Endothelial cell of umbilical vein (primary cell): ENCODE measurements around the gene LRRC8C. TPM values are rescaled to one million over a fixed set of nuclear protein-coding genes. Genes with fewer than 3 reads are reported as not detected.

ENCODE experiments used
- BruUV-seq: library from RNA; stranded (reverse); fragments of 400-500 nt; replicated peaks from 2 replicates; lab custom pipeline; 2021; lab: Mats Ljungman, UMichigan
- CTCF ChIA-PET: fragments of 300-600, 350-600 bp; sonication (Branson Sonifier 250); formaldehyde crosslinking; loops from one replicate; lab custom pipeline; 2021; ENCODE audit warnings: antibody characterized with exemption, inconsistent platforms; lab: Charles Lee
- POLR2A ChIA-PET: fragments of 300-600, 350-600 bp; sonication (Branson Sonifier 250); formaldehyde crosslinking; loops from one replicate; lab custom pipeline; 2021; ENCODE audit warnings: antibody characterized with exemption, inconsistent platforms; lab: Charles Lee
- DNase-seq: peaks from one replicate; pipeline ENCODE4 v3.0.0-alpha.2; 2011; ENCODE audit warnings: low read depth, low spot score
- FAIRE-seq: peaks from 2 replicates; lab custom pipeline; 2011; peaks lifted over from hg19 to GRCh38; lab: Jason Lieb, UNC
- H2AFZ ChIP-seq: 2 replicates; pipeline ENCODE4 v1.6.0; 2012; ENCODE audit warnings: low read depth, low read length, control low read depth, inconsistent platforms
- H3K27ac ChIP-seq: 2 replicates; pipeline ENCODE4 v1.5.1; 2011; ENCODE audit warnings: low read depth, mild to moderate bottlenecking, control low read depth, low read length, moderate library complexity; ENCODE audit not compliant: insufficient read depth
- H3K27me3 ChIP-seq, 2 experiments: 2 replicates each; pipeline versions ENCODE4 v1.6.0 to v1.6.1; 2011; ENCODE audit warnings: low read length in 2 of 2, mixed read lengths in 1 of 2; ENCODE audit not compliant: control insufficient read depth in 2 of 2, insufficient read depth in 2 of 2
- H3K36me3 ChIP-seq, 2 experiments: 2 replicates in 1 of 2; 3 replicates in 1 of 2; pipeline ENCODE4 v1.5.1; 2011; ENCODE audit warnings: low read length in 2 of 2, mild to moderate bottlenecking in 1 of 2, moderate library complexity in 1 of 2; ENCODE audit not compliant: control insufficient read depth in 2 of 2, insufficient read depth in 2 of 2; ENCODE audit errors: extremely low read depth in 1 of 2
- H3K4me1 ChIP-seq: 3 replicates; pipeline ENCODE4 v1.5.1; 2011; ENCODE audit warnings: mild to moderate bottlenecking, low read length; ENCODE audit not compliant: control insufficient read depth, insufficient read depth; ENCODE audit errors: extremely low read depth
- H3K4me2 ChIP-seq: 2 replicates; pipeline ENCODE4 v1.6.1; 2011; ENCODE audit warnings: low read length, control low read depth, mixed read lengths; ENCODE audit not compliant: insufficient read depth
- H3K4me3 ChIP-seq, 3 experiments: fragments of 200-600 bp in 1 of 3; sonication (generic), shearing (Covaris generic) in 1 of 3; replicated peaks in 1 of 3; 2 replicates each; pipeline ENCODE4 v1.5.1; 2011 to 2016; ENCODE audit warnings: control low read depth in 3 of 3, low read length in 3 of 3, mild to moderate bottlenecking in 2 of 3, inconsistent platforms in 1 of 3, low read depth in 1 of 3, moderate library complexity in 1 of 3; ENCODE audit not compliant: insufficient read depth in 1 of 3
- H3K79me2 ChIP-seq: 2 replicates; pipeline ENCODE4 v1.6.0; 2012; ENCODE audit warnings: low read length, inconsistent platforms; ENCODE audit not compliant: control insufficient read depth, insufficient read depth
- H3K9ac ChIP-seq: replicated peaks from 2 replicates; pipeline ENCODE3; 2011; ENCODE audit warnings: low read length, control low read depth; ENCODE audit not compliant: insufficient read depth; ENCODE audit errors: extremely low read depth
- H3K9me1 ChIP-seq: replicated peaks from 3 replicates; pipeline ENCODE4 v1.6.0; 2011; ENCODE audit warnings: mild to moderate bottlenecking, low read length; ENCODE audit not compliant: control insufficient read depth, insufficient read depth; ENCODE audit errors: extremely low read depth
- H3K9me3 ChIP-seq: replicated peaks from 2 replicates; pipeline ENCODE4 v1.5.1; 2012; ENCODE audit warnings: low read length, inconsistent platforms; ENCODE audit not compliant: control insufficient read depth, insufficient read depth
- H4K20me1 ChIP-seq: replicated peaks from 2 replicates; pipeline ENCODE3; 2011; ENCODE audit warnings: mild to moderate bottlenecking, low read length; ENCODE audit not compliant: control insufficient read depth, insufficient read depth; ENCODE audit errors: extremely low read depth
- EZH2 ChIP-seq: IDR thresholded peaks from 2 replicates; pipeline ENCODE4 v1.6.1; 2012; ENCODE audit warnings: borderline replicate concordance, low read depth, mild to moderate bottlenecking, moderate library complexity, low read length, inconsistent platforms; ENCODE audit not compliant: severe bottlenecking
- FOS ChIP-seq: IDR thresholded peaks from 2 replicates; pipeline ENCODE4 v1.6.1; 2011; ENCODE audit warnings: mild to moderate bottlenecking, low read length, moderate library complexity, borderline replicate concordance; ENCODE audit not compliant: insufficient read depth
- GATA2 ChIP-seq: IDR thresholded peaks from 2 replicates; pipeline ENCODE4 v1.7.0; 2011; ENCODE audit warnings: low read depth, mild to moderate bottlenecking, moderate library complexity, mixed read lengths, low read length; ENCODE audit not compliant: insufficient read length, insufficient read depth
- JUN ChIP-seq: IDR thresholded peaks from 2 replicates; pipeline ENCODE4 v1.6.1; 2011; ENCODE audit warnings: borderline replicate concordance, low read depth; ENCODE audit not compliant: insufficient read length, insufficient read depth
- MAX ChIP-seq: IDR thresholded peaks from 2 replicates; pipeline ENCODE4 v1.6.1; 2011; ENCODE audit not compliant: insufficient read depth, insufficient read length
- MYC ChIP-seq: IDR thresholded peaks from one replicate; pipeline ENCODE4 v1.6.1; 2011; ENCODE audit warnings: mild to moderate bottlenecking, low read depth, low read length
- POLR2A ChIP-seq: IDR thresholded peaks from 2 replicates; pipeline ENCODE4 v1.6.1; 2012; ENCODE audit warnings: low read depth, mild to moderate bottlenecking, control low read depth, low read length
- POLR2AphosphoS5 ChIP-seq: IDR thresholded peaks from 2 replicates; pipeline ENCODE4 v1.6.1; 2012; ENCODE audit warnings: low read depth, mild to moderate bottlenecking, control low read depth, low read length, moderate library complexity; ENCODE audit not compliant: insufficient read depth
- dilution Hi-C: fragments of 300-500 bp; cut with MboI; formaldehyde crosslinking; loops from one replicate; pipeline ENCODE4 v1.15.0; 2019; ENCODE audit warnings: low sequenced_read_pairs; ENCODE audit not compliant: extremely low pct_ligation_motif_present
- intact Hi-C: fragments of 100-400 bp; cut with micrococcal nuclease; formaldehyde crosslinking; loops from one replicate; pipeline ENCODE4 v1.10.0; 2022
- polyA plus RNA-seq, 4 experiments: library from polyadenylated mRNA; depleted of rRNA in 3 of 4; stranded (reverse) in 3 of 4; unstranded in 1 of 4; fragments of >200 nt; gene quantifications; 2 replicates each; pipeline versions ENCODE4 v1.2.1 to v1.2.3, GENCODE V29; 2011 to 2012; ENCODE audit warnings: missing spikeins in 1 of 4
- total RNA-seq: library from RNA; stranded (reverse); gene quantifications from 2 replicates; pipeline ENCODE4 v1.2.3, GENCODE V29; 2021

LRRC8C gene
- total and polyA plus RNA-seq, 2 donors (not counting 3 experiments of a cell fraction or from before 2014, with no cell fraction given) = 33.6 to 51.5 TPM

DNA sequence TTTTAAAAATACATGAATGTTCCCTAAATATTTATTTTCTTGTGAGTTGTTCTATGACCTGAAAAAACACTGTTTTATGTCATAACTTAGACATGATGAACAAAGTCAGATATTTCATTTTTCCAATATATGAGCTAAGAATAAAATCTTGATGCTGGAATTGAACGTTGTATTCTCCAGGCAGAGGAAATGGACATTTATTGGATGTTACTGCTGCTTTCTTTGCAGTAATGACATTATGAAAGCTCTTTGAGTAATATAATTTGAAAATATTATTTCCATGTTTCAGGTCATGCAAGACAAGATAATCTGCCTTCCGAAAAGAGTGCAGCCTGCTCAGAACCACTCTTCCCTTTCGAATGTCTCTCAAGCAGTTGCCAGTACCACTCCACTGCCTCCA lies 79.5 kb downstream of the LRRC8C start:
- Histone ChIP-seq H3K27me3 (no peaks in the 10 kb centered on the region), H3K27ac (no peak overlapping the region), H3K79me2 (peaks cover 69% of the 10 kb centered on the region), H3K9ac (no peak overlapping the region), H3K4me3 (no peak overlapping the region), H3K9me3 (no peaks in the 10 kb centered on the region), H3K4me1 (peaks cover 39% of the 10 kb centered on the region), H3K36me3 (peaks cover 13 to 29% of the 10 kb centered on the region in 2 experiments), H4K20me1 (no peaks in the 10 kb centered on the region), H3K9me1 (no peaks in the 10 kb centered on the region), H3K4me2 (no peak overlapping the region), H2AFZ (no peak overlapping the region)
- FAIRE-seq = no peak
- DNase-seq = no peak
- BruUV-seq = no TSS peak
- dilution Hi-C loops (no loop called here), intact Hi-C loops (loop anchor here (5.0 kb wide), 1 partner anchor 175 kb away; no protein-coding TSS in a partner anchor)
- CTCF ChIA-PET = interaction anchor here (0.9 to 1.6 kb wide), 3 partner anchors 9 to 79 kb away, joined by 3 to 4 read pairs (median 3); partner anchors contain the start of gene LRRC8C
- TF ChIP-seq JUN = no peak
- TF ChIP-seq GATA2 = no peak
- TF ChIP-seq POLR2AphosphoS5 = no peak
- no peak for TF ChIP-seq POLR2A
- no peak for TF ChIP-seq MYC
- TF ChIP-seq EZH2 = no peak
- TF ChIP-seq MAX = no peak
- TF ChIP-seq FOS = no peak
- POLR2A ChIA-PET = no interaction called here

DNA sequence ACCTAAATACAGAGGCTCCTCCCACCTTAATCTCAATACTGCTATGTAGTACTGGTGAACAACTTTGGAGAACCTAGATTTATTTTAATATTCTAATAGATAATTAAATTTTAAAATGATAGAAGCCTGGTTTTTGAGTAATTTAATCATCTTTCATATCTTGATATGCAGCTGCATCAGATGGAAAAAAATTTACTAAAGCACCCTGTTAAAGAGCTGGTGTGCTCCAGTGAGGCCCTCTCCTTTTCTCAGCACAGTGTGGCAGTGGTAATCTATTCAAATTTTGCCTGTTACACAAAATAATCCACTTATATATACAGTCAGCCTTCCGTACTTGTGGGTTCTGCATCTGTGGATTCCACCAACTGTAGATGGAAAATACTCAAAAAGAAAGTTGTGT lies 82.8 kb downstream of the LRRC8C start:
- Histone ChIP-seq H3K4me2 (no peak overlapping the region), H3K36me3 (peaks cover 12 to 25% of the 10 kb centered on the region in 2 experiments), H3K27me3 (no peaks in the 10 kb centered on the region), H3K4me1 (peaks cover 50% of the 10 kb centered on the region), H3K79me2 (peaks cover 69% of the 10 kb centered on the region), H3K4me3 (no peak overlapping the region), H3K9me3 (no peaks in the 10 kb centered on the region), H2AFZ (no peak overlapping the region), H3K9me1 (no peaks in the 10 kb centered on the region), H3K27ac (no peak overlapping the region), H3K9ac (no peak overlapping the region), H4K20me1 (no peaks in the 10 kb centered on the region)
- DNase-seq (no peak), FAIRE-seq (no peak)
- BruUV-seq = no TSS peak
- ChIA-PET CTCF (no interaction called here), POLR2A (no interaction called here)
- dilution Hi-C loops = no loop called here
- TF ChIP-seq MYC (no peak), JUN (no peak)
- intact Hi-C loops = no loop called here
